ENCODE results near the gene TMEM151B. TPM values are rescaled to one million over a fixed set of nuclear protein-coding genes. Genes with fewer than 3 reads are reported as not detected.

TMEM151B gene
- polyA plus RNA-seq, 1 donor from 2014 or later, result 66.0 TPM

- H4K20me1 ChIP-seq (ENCODE audit: insufficient read depth), result no peaks in the 10 kb centered on the region
- no peak overlapping the region for H2AFZ ChIP-seq (ENCODE audit: low read depth, low read length)
- TF ChIP-seq, protein P1, sequence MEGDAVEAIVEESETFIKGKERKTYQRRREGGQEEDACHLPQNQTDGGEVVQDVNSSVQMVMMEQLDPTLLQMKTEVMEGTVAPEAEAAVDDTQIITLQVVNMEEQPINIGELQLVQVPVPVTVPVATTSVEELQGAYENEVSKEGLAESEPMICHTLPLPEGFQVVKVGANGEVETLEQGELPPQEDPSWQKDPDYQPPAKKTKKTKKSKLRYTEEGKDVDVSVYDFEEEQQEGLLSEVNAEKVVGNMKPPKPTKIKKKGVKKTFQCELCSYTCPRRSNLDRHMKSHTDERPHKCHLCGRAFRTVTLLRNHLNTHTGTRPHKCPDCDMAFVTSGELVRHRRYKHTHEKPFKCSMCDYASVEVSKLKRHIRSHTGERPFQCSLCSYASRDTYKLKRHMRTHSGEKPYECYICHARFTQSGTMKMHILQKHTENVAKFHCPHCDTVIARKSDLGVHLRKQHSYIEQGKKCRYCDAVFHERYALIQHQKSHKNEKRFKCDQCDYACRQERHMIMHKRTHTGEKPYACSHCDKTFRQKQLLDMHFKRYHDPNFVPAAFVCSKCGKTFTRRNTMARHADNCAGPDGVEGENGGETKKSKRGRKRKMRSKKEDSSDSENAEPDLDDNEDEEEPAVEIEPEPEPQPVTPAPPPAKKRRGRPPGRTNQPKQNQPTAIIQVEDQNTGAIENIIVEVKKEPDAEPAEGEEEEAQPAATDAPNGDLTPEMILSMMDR (IDR thresholded peaks at IDR 0.05; ENCODE audit: poor library complexity, severe bottlenecking), result no peak
- TF ChIP-seq POLR2AphosphoS5 (IDR thresholded peaks at IDR 0.05) (peak; percentile 57), EP300 (conservative IDR thresholded peaks at IDR 0.05; ENCODE audit: poor library complexity, severe bottlenecking) (peak; percentile 81)
- no peaks in the 10 kb centered on the region for H3K9me2 ChIP-seq (ENCODE audit: insufficient read depth, low read length)
- no peaks in the 10 kb centered on the region for H3K36me3 ChIP-seq (ENCODE audit: insufficient read depth, low read length)
- no peaks in the 10 kb centered on the region for H3F3A ChIP-seq (ENCODE audit: insufficient read depth, low read length, poor library complexity, severe bottlenecking)
- H3K27ac ChIP-seq (ENCODE audit: low read length), result peak overlapping the region; percentile 42
- no peaks in the 10 kb centered on the region for H3K79me2 ChIP-seq (replicated peaks; ENCODE audit: insufficient read depth, low read length)
- H3K9ac ChIP-seq (ENCODE audit: low read length), result no peak overlapping the region
- H3K4me2 ChIP-seq (ENCODE audit: low read length), result peak overlapping the region; percentile 73
- peak overlapping the region; percentile 53 for H3K4me3 ChIP-seq (ENCODE audit: low read length)
- no peaks in the 10 kb centered on the region for H3K27me3 ChIP-seq (ENCODE audit: insufficient read depth, low read depth, low read length)
- no peaks in the 10 kb centered on the region for H3K9me3 ChIP-seq (ENCODE audit: low read length)
These were observed 59.6 kb downstream of the TMEM151B start for GRCh38 chr6:44329858-44330257.

DNA sequence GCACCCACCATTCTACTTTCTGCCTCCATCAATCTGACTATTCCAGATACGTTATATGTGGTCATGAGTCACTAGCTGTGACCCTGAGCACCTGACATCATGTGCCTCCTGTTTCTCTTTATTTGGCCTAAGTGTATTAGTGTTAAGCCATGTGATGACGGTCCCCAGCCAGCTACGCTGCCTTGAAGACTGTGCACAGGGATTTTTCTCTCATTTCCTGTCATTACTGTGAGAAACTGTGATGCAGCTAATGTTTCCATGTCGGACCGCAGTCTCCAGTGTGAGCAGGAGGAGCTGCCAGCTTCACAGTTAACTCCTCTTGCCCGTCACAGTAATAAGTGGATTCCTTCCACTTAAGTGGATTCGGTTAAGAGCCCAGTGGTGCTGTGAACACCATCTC, 62.3 kb downstream of the TMEM151B start:
- Histone ChIP-seq H3K27ac (ENCODE audit: low read length) (peak overlapping the region; percentile 59), H2AFZ (ENCODE audit: low read depth, low read length) (no peak overlapping the region), H3K79me2 (replicated peaks; ENCODE audit: insufficient read depth, low read length) (no peaks in the 10 kb centered on the region), H3K9ac (ENCODE audit: low read length) (peak overlapping the region; percentile 38), H3K4me2 (ENCODE audit: low read length) (peak overlapping the region; percentile 46), H3F3A (ENCODE audit: insufficient read depth, low read length, poor library complexity, severe bottlenecking) (no peaks in the 10 kb centered on the region), H3K27me3 (ENCODE audit: insufficient read depth, low read depth, low read length) (no peaks in the 10 kb centered on the region), H3K4me3 (ENCODE audit: low read length) (peak overlapping the region; percentile 45), H4K20me1 (ENCODE audit: insufficient read depth) (no peaks in the 10 kb centered on the region), H3K36me3 (ENCODE audit: insufficient read depth, low read length) (no peaks in the 10 kb centered on the region), H3K9me3 (ENCODE audit: low read length) (no peaks in the 10 kb centered on the region), H3K9me2 (ENCODE audit: insufficient read depth, low read length) (no peaks in the 10 kb centered on the region)
- TF ChIP-seq SMC3 (conservative IDR thresholded peaks at IDR 0.05; ENCODE audit: poor library complexity), result peak; percentile 23
- TF ChIP-seq, protein P1 (IDR thresholded peaks at IDR 0.05; ENCODE audit: poor library complexity, severe bottlenecking), result no peak
- peak; percentile 57 for TF ChIP-seq EP300 (conservative IDR thresholded peaks at IDR 0.05; ENCODE audit: poor library complexity, severe bottlenecking)
- peak; percentile 67 for TF ChIP-seq POLR2AphosphoS5 (IDR thresholded peaks at IDR 0.05)
- TF ChIP-seq RAD21 (conservative IDR thresholded peaks at IDR 0.05), result no peak
- TF ChIP-seq REST (IDR thresholded peaks at IDR 0.05; ENCODE audit: borderline replicate concordance), result no peak
- no peak for TF ChIP-seq EZH2 (IDR thresholded peaks at IDR 0.05; ENCODE audit: borderline replicate concordance, insufficient read depth, low read length, poor library complexity, severe bottlenecking)
- TF ChIP-seq TAF1 (IDR thresholded peaks at IDR 0.05; ENCODE audit: low read depth), result no peak
- TF ChIP-seq MXI1 (conservative IDR thresholded peaks at IDR 0.05; ENCODE audit: poor library complexity, severe bottlenecking), result no peak
